ENCODE data around the gene TP53INP2. TPM values are rescaled to one million over a fixed set of nuclear protein-coding genes. Genes with fewer than 3 reads are reported as not detected.

The TP53INP2 gene
- total and polyA plus RNA-seq, 2 of the 13 experiments (the other 11 are each of a cell fraction or from before 2014, with no cell fraction given): 5.2 to 18.8 TPM

- TF ChIP-seq REST (IDR thresholded peaks at IDR 0.05; ENCODE audit: borderline replicate concordance in 1 of 2, low read depth in 1 of 2, low read length in 2 of 2) (no peak), ZNF775 (CRISPR knock-in tag; IDR thresholded peaks at IDR 0.05; ENCODE audit: borderline replicate concordance) (peak; percentile 99), PHF20 (CRISPR knock-in tag; IDR thresholded peaks at IDR 0.05) (peak; percentile 55; the same call in 1 of the 2 replicates), SNAPC4 (CRISPR knock-in tag; IDR thresholded peaks at IDR 0.05) (no peak), NFE2L1 (CRISPR knock-in tag; IDR thresholded peaks at IDR 0.05; ENCODE audit: borderline replicate concordance) (no peak), ZNF350 (CRISPR knock-in tag; IDR thresholded peaks at IDR 0.05; ENCODE audit: borderline replicate concordance, low read depth) (peak; percentile 64; the same call in 1 of the 2 replicates), HMG20A (CRISPR knock-in tag; IDR thresholded peaks at IDR 0.05; ENCODE audit: borderline replicate concordance) (peak; percentile 61; the same call in 1 of the 2 replicates), ZNF329 (CRISPR knock-in tag; IDR thresholded peaks at IDR 0.05; ENCODE audit: low read depth) (no peak), SUZ12 (IDR thresholded peaks at IDR 0.05; ENCODE audit: low read depth, low read length) (no peak), SIN3A (IDR thresholded peaks at IDR 0.05; ENCODE audit: borderline replicate concordance, low read depth, low read length) (no peak), CSRNP1 (CRISPR knock-in tag; IDR thresholded peaks at IDR 0.05) (peak; percentile 70; the same call in 1 of the 2 replicates), MXD1 (CRISPR knock-in tag; IDR thresholded peaks at IDR 0.05) (no peak; the same call in none of the 2 replicates), STAT6 (CRISPR knock-in tag; IDR thresholded peaks at IDR 0.05; ENCODE audit: borderline replicate concordance) (no peak)
Measured at GRCh38 chr20:34703424-34704176, 544 bp upstream of the TP53INP2 start (continued).
